LNCaP clone FGC (cell line): ENCODE measurements around the gene GOLGA3.
A peak's percentile ranks its signal among the peaks of the same experiment; 100 is the strongest.
"Not testable (repeated sequence)": the region's sequence is repeated elsewhere in the genome, so short reads cannot be mapped to it uniquely, and the experiment has no call there.

Source experiments
- DNase-seq: peaks from one replicate; pipeline ENCODE4 v3.0.0-alpha.2; 2011; ENCODE audit warnings: low read depth
- H3K4me3 ChIP-seq: 2 replicates; pipeline ENCODE4 v1.5.1; 2011; ENCODE audit warnings: mild to moderate bottlenecking, low read depth, low read length, control low read depth
- CTCF ChIP-seq: IDR thresholded peaks from 2 replicates; pipeline ENCODE4 v1.5.1; 2012; ENCODE audit warnings: mild to moderate bottlenecking; ENCODE audit not compliant: control insufficient read depth, insufficient read depth; ENCODE audit errors: extremely low read depth

The GOLGA3 gene

GRCh38 chr12:132825089-132825488, 3.6 kb downstream of the GOLGA3 start:
- H3K4me3 ChIP-seq, result no peak overlapping the region
- no peak for TF ChIP-seq CTCF
- DNase-seq, result no peak

GRCh38 chr12:132824053-132824452, 4.6 kb downstream of the GOLGA3 start:
- no peak for TF ChIP-seq CTCF
- H3K4me3 ChIP-seq, result no peak overlapping the region
- no peak for DNase-seq

GRCh38 chr12:132818562-132818961, 10.1 kb downstream of the GOLGA3 start:
- H3K4me3 ChIP-seq, result no peak overlapping the region
- no peak for TF ChIP-seq CTCF
- no peak for DNase-seq

- H3K4me3 ChIP-seq, result no peak overlapping the region
- no peak for TF ChIP-seq CTCF
- no peak for DNase-seq
Observed at GRCh38 chr12:132814232-132814631, 14.4 kb downstream of the GOLGA3 start.

GRCh38 chr12:132813443-132813842, 15.2 kb downstream of the GOLGA3 start:
- no peak for DNase-seq
- no peak overlapping the region for H3K4me3 ChIP-seq
- no peak for TF ChIP-seq CTCF

DNA sequence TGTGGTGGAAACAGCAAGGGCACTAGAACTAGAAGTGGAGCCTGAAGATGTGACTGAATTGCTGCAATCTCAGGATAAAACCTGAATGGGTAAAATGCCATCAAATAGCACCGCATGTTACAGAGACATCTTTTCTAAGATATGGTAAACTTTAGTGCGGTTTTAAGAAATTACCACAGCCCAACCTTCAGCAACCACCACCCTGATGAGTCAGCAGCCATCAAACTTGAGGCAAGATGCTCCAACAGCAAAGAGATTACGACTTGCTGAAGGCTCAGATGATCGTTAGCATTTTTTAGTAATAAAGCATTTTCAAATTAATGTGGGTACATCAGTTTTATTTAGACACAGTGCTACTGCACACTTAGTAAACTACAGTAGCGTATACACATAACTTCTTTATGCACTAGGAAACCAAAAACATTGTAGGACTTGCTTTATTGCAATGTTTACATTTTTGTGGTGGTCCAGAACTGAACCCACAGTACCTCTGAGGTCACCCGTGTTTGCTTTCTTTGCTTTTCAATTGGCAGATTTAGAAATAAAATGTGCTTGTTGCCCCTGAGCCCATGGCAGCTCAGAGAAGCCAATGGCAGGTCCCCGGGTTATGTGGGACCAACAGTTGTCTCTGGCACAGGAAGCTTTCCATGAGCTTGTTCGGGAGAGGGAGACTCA, 15.9 kb downstream of the GOLGA3 start:
- H3K4me3 ChIP-seq, result no peak overlapping the region
- TF ChIP-seq CTCF, result no peak
- DNase-seq, result no peak

- not testable (repeated sequence) for H3K4me3 ChIP-seq, DNase-seq
- TF ChIP-seq CTCF, result peak; percentile 44
Observed at GRCh38 chr12:132809391-132809790, 19.3 kb downstream of the GOLGA3 start.
